ENCODE measurements around the gene MORN1.

MORN1 gene

GRCh38 chr1:2310332-2311183, 80.8 kb downstream of the MORN1 start:
- no peak overlapping the region for H3K9ac ChIP-seq (ENCODE audit: insufficient read length)
- DNase-seq (ENCODE audit: low read depth, low spot score), result no peak

GRCh38 chr1:2308844-2309243, 82.5 kb downstream of the MORN1 start:
- no peak overlapping the region for H3K4me3 ChIP-seq
- no peaks in the 10 kb centered on the region for H3K9me3 ChIP-seq (ENCODE audit: low read depth, low read length)
- TF ChIP-seq EZH2 (IDR thresholded peaks at IDR 0.05) (no peak), FOXP2 (optimal IDR thresholded peaks at IDR 0.05; ENCODE audit: control extremely low read depth, extremely low read length, insufficient read depth) (no peak), POLR2AphosphoS5 (IDR thresholded peaks at IDR 0.05; ENCODE audit: borderline replicate concordance, low read depth, low read length) (no peak)
- H3K27ac ChIP-seq, result peak overlapping the region; percentile 68
- no peak for DNase-seq (ENCODE audit: low read depth, low spot score)
- H3K9ac ChIP-seq (ENCODE audit: insufficient read length), result no peak overlapping the region
- H3K36me3 ChIP-seq (ENCODE audit: insufficient read depth, low read length), result peaks cover 37% of the 10 kb centered on the region

More at GRCh38 chr1:2310332-2311183, 80.8 kb downstream of the MORN1 start:
- TF ChIP-seq FOXP2 (optimal IDR thresholded peaks at IDR 0.05; ENCODE audit: control extremely low read depth, extremely low read length, insufficient read depth), result no peak
- 0 out of 2 replicates have a peak, but pooled peaks have one; percentile 14 for TF ChIP-seq POLR2AphosphoS5 (IDR thresholded peaks at IDR 0.05; ENCODE audit: borderline replicate concordance, low read depth, low read length)
- Histone ChIP-seq H3K36me3 (ENCODE audit: insufficient read depth, low read length) (peaks cover 29% of the 10 kb centered on the region), H3K9me3 (ENCODE audit: low read depth, low read length) (no peaks in the 10 kb centered on the region), H3K4me3 (no peak overlapping the region), H3K27ac (no peak overlapping the region)

GRCh38 chr1:2307972-2308371, 83.4 kb downstream of the MORN1 start:
- Histone ChIP-seq H3K27ac (0 out of 2 replicates have a peak overlapping the region, but pooled peaks have one; percentile 54), H3K4me3 (no peak overlapping the region), H3K9ac (ENCODE audit: insufficient read length) (no peak overlapping the region), H3K9me3 (ENCODE audit: low read depth, low read length) (no peaks in the 10 kb centered on the region), H3K36me3 (ENCODE audit: insufficient read depth, low read length) (peaks cover 42% of the 10 kb centered on the region)
- TF ChIP-seq FOXP2 (optimal IDR thresholded peaks at IDR 0.05; ENCODE audit: control extremely low read depth, extremely low read length, insufficient read depth), result no peak
- TF ChIP-seq EZH2 (IDR thresholded peaks at IDR 0.05), result no peak
- TF ChIP-seq POLR2AphosphoS5 (IDR thresholded peaks at IDR 0.05; ENCODE audit: borderline replicate concordance, low read depth, low read length), result no peak
- no peak for DNase-seq (ENCODE audit: low read depth, low spot score)

- Histone ChIP-seq H3K27ac (no peak overlapping the region), H3K36me3 (ENCODE audit: insufficient read depth, low read length) (peaks cover 42% of the 10 kb centered on the region), H3K9ac (ENCODE audit: insufficient read length) (no peak overlapping the region), H3K9me3 (ENCODE audit: low read depth, low read length) (no peaks in the 10 kb centered on the region), H3K4me3 (no peak overlapping the region)
- DNase-seq (ENCODE audit: low read depth, low spot score), result no peak
- no peak for TF ChIP-seq EZH2 (IDR thresholded peaks at IDR 0.05)
- TF ChIP-seq FOXP2 (optimal IDR thresholded peaks at IDR 0.05; ENCODE audit: control extremely low read depth, extremely low read length, insufficient read depth), result no peak
- TF ChIP-seq POLR2AphosphoS5 (IDR thresholded peaks at IDR 0.05; ENCODE audit: borderline replicate concordance, low read depth, low read length), result no peak
These were observed 84.2 kb downstream of the MORN1 start for GRCh38 chr1:2307064-2307605.

GRCh38 chr1:2306151-2306978, 85.0 kb downstream of the MORN1 start:
- peaks cover 42% of the 10 kb centered on the region for H3K36me3 ChIP-seq (ENCODE audit: insufficient read depth, low read length)
- no peak overlapping the region for H3K9ac ChIP-seq (ENCODE audit: insufficient read length)
- TF ChIP-seq POLR2AphosphoS5 (IDR thresholded peaks at IDR 0.05; ENCODE audit: borderline replicate concordance, low read depth, low read length), result 0 out of 2 replicates have a peak, but pooled peaks have one; percentile 12
- TF ChIP-seq EZH2 (IDR thresholded peaks at IDR 0.05), result no peak
- TF ChIP-seq FOXP2 (optimal IDR thresholded peaks at IDR 0.05; ENCODE audit: control extremely low read depth, extremely low read length, insufficient read depth), result no peak
- DNase-seq (ENCODE audit: low read depth, low spot score), result no peak
- no peaks in the 10 kb centered on the region for H3K9me3 ChIP-seq (ENCODE audit: low read depth, low read length)
- H3K4me3 ChIP-seq, result no peak overlapping the region
- no peak overlapping the region for H3K27ac ChIP-seq

GRCh38 chr1:2304921-2305681, 86.3 kb downstream of the MORN1 start:
- Histone ChIP-seq H3K9ac (ENCODE audit: insufficient read length) (no peak overlapping the region), H3K36me3 (ENCODE audit: insufficient read depth, low read length) (peaks cover 42% of the 10 kb centered on the region), H3K27ac (no peak overlapping the region), H3K4me3 (no peak overlapping the region), H3K9me3 (ENCODE audit: low read depth, low read length) (no peaks in the 10 kb centered on the region)
- no peak for TF ChIP-seq FOXP2 (optimal IDR thresholded peaks at IDR 0.05; ENCODE audit: control extremely low read depth, extremely low read length, insufficient read depth)
- TF ChIP-seq EZH2 (IDR thresholded peaks at IDR 0.05), result no peak
- no peak for TF ChIP-seq POLR2AphosphoS5 (IDR thresholded peaks at IDR 0.05; ENCODE audit: borderline replicate concordance, low read depth, low read length)
- DNase-seq (ENCODE audit: low read depth, low spot score), result no peak

GRCh38 chr1:2304282-2304681, 87.1 kb downstream of the MORN1 start:
- DNase-seq (ENCODE audit: low read depth, low spot score), result no peak
- Histone ChIP-seq H3K9me3 (ENCODE audit: low read depth, low read length) (no peaks in the 10 kb centered on the region), H3K27ac (no peak overlapping the region), H3K4me3 (no peak overlapping the region), H3K36me3 (ENCODE audit: insufficient read depth, low read length) (peaks cover 41% of the 10 kb centered on the region), H3K9ac (ENCODE audit: insufficient read length) (no peak overlapping the region)
- TF ChIP-seq POLR2AphosphoS5 (IDR thresholded peaks at IDR 0.05; ENCODE audit: borderline replicate concordance, low read depth, low read length) (no peak), EZH2 (IDR thresholded peaks at IDR 0.05) (no peak), FOXP2 (optimal IDR thresholded peaks at IDR 0.05; ENCODE audit: control extremely low read depth, extremely low read length, insufficient read depth) (no peak)

All from SK-N-MC (cell line).